Fibroblast of skin of right biceps (primary cell): ENCODE measurements around the gene RFWD3.
"Not testable (repeated sequence)": the region's sequence is repeated elsewhere in the genome, so short reads cannot be mapped to it uniquely, and the experiment has no call there.

Source experiments
- DNase-seq: peaks from one replicate; pipeline ENCODE4 v3.0.0-alpha.2; 2013

The RFWD3 gene

GRCh38 chr16:74666425-74667254 is at the start of gene RFWD3:
Gene RFWD3 (minus strand): TSS chr16:74666877. CDS start chr16:74661449, 5,428 bp downstream.
- DNase-seq: peak; percentile 99

DNA sequence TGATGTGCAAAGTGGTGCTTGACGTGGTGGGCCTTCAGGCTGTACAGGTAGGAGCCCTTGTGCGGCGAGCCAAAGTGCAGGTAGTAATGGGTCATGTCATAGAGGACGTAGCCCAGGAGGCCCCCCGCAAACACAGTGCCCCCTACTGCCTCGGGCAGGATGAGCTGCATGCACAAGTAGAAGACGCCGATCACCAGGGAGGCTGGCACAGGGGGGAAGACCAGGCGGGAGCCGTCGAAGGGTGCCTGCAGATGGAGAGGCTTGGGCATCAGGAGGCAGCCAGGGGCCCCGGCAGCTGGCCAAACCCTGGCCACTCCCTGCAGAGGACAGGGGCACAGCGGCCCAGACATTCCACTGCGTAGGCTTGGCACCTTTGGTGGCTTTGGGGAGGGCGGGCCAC is 49.7 kb upstream of the RFWD3 start:
- no peak for DNase-seq

GRCh38 chr16:74713876-74714275 is 47.2 kb upstream of the RFWD3 start:
- no peak for DNase-seq

- no peak for DNase-seq
Observed at GRCh38 chr16:74713325-74713724, 46.6 kb upstream of the RFWD3 start.

DNA sequence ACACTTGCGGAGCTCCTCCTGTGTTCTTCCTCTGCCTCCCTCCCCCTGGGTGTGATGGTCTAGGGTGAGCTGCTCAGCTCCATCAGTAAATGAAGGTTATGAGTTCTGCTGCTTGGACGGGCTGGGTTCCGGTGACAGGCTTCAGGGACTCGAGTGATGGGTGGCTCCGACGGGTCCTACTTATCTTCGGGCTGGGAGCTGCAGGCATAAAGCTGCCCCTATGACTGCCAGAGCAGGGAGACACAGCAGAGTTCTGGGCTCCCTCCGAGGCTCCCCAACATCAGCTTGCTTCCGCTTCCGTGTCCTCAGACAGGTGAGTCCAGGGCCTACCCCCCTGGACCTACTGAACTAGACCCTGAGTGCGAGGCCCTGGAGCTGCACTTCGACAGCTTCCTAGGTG is 45.3 kb upstream of the RFWD3 start:
- no peak for DNase-seq

DNA sequence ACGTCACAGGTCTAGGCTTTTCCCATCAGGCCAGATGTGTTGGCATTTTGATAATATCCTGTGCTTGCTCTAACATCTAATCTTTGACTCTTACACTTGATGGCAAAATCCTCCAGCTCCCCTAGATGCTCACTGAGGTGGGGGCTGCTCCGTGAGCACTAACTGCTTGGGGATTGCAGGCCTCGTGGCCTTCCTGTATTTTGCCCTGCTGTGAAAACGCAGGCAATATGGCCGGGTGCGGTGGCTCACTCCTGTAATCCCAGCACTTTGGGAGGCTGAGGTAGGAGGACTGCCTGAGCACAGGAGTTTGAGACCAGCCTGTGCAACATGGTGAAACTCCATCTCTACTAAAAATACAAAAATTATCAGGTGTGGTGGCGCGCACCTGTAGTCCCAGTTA is 43.7 kb upstream of the RFWD3 start:
- DNase-seq: no peak

DNA sequence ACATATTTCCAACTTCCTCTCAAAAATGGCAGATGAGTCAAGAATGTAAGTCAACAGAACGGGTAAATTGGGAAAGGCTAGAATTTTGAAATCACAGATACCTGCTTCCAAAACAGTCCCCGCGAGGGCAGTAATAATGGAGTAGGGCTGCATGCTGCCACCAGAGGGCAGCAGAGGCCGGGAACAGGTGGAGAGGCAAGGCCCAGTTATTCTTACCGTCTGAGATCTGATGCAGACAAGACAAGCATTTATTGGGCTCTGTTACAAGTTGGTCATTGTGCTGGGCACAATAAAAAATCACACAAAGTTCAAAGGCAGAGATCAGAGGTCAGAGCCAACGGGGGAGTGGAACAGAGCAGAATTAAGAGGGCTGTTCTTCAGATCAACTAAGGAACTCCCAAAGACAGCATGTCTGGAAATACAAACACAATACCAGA is 42.8 kb upstream of the RFWD3 start:
- DNase-seq: peak; percentile 59

DNA sequence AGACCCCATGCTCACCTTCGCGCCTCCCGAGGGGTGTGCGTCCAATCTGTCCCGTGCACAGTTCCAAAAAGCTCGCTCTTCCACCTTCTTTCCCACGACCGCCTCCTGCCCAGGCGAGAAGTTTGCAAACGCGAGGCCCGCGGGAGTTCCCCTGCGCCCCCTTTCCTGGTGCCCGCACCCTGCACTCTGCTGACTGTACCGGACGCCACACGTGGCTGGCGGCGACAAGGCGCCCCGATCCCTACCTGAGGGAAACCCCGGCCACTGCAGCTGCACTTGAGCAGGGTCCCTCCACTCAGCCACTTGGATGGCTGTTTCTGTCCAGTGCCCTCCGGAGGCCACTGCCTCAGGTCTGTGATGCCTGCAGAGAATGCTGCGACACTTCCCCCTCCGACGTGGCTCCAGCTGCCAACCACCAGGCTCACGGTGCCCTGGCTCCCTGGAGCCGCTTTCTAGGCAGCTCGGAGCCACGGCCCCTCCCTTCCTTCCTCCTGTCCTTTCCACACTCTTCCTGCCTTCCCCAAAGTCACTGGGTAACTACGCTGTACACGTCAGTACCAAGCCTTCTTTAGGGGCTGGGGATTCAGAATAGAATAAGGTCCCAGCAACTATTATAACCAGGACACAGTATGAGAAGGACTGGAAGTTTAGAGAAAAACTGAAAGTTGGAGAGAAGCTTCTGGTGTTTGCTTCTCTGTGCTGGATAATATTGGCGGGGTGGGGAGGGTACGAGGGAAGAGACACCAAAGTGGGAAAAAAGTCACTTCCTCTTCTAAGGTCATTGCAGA is 34.0 kb upstream of the RFWD3 start, which contains the start of gene MLKL:
MLKL (minus strand) TSS at position 425 of the 788 bp plus-strand sequence. CDS start 5,105 bp downstream, outside the sequence.
- DNase-seq: peak; percentile 55

- peak; percentile 8 for DNase-seq
Observed at GRCh38 chr16:74700116-74700437, 33.4 kb upstream of the RFWD3 start.

- DNase-seq: no peak
Observed at GRCh38 chr16:74699666-74700065, 33.0 kb upstream of the RFWD3 start.

DNA sequence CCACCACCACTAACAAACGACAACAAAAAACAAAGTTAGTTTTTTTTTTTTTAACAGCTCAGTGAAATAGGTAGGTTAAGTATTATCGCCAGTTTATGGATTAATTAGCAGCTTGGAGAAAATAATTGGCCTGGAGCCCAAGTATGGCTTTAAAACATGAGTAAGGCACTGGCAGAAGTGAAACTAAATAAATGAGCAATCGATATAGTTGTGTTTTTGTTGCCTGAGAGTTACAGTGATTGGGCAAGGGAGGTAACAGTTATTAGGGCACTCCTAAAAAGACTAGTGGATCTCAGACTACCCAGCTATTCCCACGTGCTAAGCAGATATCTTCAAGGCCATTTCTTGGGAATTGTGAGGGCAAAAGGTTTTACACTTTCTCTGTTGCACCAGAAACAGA is 31.5 kb upstream of the RFWD3 start:
- DNase-seq: no peak

GRCh38 chr16:74695450-74696422 is 29.1 kb upstream of the RFWD3 start:
- peak; percentile 85 for DNase-seq

GRCh38 chr16:74691093-74691855 is 24.6 kb upstream of the RFWD3 start:
- DNase-seq: no peak

- no peak for DNase-seq
Observed at GRCh38 chr16:74682556-74682955, 15.9 kb upstream of the RFWD3 start.

DNA sequence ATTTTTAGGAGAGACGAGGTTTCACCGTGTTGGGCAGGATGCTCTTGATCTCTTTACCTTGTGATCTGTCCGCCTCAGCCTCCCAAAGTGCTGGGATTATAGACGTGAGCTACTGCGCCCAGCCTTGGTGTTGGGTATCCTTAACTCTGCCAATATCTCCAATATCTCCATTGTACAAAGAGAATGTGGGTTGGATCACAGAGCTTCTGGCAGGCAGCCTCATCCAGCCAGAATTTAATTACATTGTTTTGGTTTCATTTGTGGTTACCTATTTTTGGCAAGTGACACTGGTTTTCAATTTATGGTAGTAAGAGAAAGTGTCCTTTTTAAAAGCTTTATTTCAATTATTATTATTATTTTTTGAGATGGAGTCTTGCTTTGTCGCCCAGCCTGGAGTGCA is 14.0 kb upstream of the RFWD3 start:
- DNase-seq: no peak

DNA sequence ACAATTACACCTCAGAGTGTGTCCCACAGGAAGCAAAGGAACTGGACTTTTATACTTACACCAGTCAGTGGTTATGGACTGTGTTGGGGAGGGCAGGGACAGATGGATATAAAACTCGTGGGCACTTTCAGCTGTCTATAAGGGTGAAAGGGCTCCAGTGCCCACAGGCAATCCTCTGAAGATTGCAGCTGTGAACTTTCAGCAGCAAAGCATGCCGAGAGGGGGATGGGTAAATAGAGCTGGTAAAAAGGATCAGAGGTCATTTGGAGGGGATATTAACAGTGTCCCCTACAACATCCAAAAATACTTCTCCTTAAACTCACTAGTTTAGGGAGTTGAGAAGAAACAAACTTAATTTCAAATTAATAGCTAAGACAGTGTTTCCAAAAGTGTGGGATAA is 13.3 kb upstream of the RFWD3 start:
- DNase-seq: no peak

DNA sequence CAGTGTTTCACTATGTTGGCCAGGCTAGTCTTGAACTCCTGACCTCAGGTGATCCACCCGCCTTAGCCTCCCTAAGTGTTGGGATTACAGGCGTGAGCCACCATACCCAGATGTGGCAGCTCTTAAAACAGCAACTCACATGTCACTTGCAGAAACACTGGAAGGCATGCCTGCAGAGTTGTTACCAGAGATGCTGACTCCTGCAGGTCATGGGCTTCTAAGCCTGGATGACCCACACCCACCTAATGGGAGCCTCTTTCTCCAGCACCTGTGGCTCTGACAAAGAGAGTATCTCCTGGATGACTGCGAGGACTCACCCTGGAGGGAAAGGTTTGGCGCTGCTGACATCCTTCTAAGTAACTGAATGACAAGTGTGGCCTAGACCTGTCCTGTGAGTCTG is 11.2 kb upstream of the RFWD3 start:
- DNase-seq: no peak

DNA sequence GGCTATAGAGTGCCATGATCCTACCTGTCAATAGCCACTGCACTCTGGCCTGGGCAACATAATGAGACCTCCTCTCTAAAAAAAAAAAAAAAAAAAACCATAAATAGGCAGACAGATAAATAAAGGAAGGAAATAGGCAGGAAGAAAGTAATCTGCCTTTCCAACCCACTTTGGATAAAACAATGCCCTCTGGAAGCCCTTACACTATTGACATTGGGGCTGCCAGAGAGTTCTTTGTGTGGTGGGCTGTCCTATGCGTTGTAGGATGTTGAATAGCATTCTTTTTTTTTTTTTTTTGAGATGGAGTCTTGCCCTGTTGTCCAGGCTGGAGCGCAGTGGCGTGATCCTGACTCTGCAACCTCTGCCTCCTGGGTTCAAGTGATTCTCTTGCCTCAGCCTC is 7.2 kb upstream of the RFWD3 start:
- DNase-seq: no peak

GRCh38 chr16:74668877-74669276 is 2.2 kb upstream of the RFWD3 start:
- DNase-seq: not testable (repeated sequence)

DNA sequence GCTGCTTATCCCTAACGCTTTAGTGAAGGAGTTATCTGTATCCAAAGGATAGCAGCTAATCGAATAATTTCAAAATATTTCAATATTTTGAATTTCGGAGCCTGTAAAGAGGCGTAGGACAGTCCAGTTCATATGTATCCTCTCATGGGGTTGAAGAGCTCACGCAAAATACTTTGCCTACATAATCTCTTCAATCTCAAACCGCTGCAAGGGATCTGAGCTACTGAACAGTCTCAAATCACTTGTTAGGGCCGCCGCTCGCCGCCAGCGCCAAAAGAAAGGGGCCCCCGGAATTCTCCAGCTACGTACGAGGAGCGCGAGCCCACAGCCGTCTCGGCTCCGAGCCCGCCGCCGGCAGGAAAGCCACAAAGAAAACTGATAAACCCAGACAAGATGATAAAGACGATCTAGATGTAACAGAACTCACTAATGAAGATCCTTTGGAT is 601 bp upstream of the RFWD3 start:
- peak; percentile 40 for DNase-seq

DNA sequence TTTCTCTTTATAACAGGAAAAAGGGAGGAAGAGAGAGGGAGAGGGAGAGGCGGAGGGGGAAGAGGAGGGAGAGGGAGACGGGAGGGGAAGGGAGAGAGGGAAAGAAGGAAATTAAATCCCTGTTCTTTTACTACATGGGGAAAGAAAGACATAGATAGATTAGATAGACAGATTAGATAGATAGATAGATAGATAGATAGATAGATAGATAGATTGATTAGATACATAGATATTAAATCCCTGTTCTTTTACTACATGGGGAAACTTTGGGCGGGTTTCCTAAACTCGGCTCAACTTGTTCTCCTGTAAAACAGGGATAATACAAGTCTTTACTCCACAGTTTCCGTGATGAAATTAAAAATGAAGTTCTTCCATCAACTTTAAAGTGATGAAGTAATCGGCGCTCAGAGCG is 661 bp downstream of the RFWD3 start:
- DNase-seq: no peak

- no peak for DNase-seq
Observed at GRCh38 chr16:74661064-74661463, 5.6 kb downstream of the RFWD3 start.
